Heart left ventricle (tissue), 13 donors: ENCODE results near the gene DSCAM.

Source experiments
- POLR2A ChIP-seq, 2 donors: fragments of 450-650 bp; IDR thresholded peaks; one replicate each; pipeline ENCODE4 v1.6.1; 2017; ENCODE audit warnings: antibody characterized with exemption in 2 of 2, mild to moderate bottlenecking in 2 of 2, moderate library complexity in 2 of 2
- TF ChIP-seq, protein P1 (sequence below), 12 donors: fragments of 200-600 bp; sonication (generic) in 4 of 12; IDR thresholded peaks; one replicate each; pipeline versions ENCODE4 v1.5.0 to v1.8.0; 2018 to 2022; ENCODE audit warnings: antibody characterized with exemption in 12 of 12, mild to moderate bottlenecking in 5 of 12
- donor health status: ischemic (EF 13 %, LVEDD 7.1; RV severe dilation, severe dysfunction).
- donor health status: DM: no; HTN: yes; CAD: no.
- donor health status: DM: no; HTN: no; CAD: no.
- donor health status: ischemic (EF 25% LVEDD 6.9; RV normal size, moderate dysfunction).
- donor health status: ischemic (EF 25% LVEDD 5.7; RV mildly dilated, moderate dysfunction).
- donor health status: ischemic (EF 35%, LVEDD 5.7; RV mildly dilated, moderate dysfunction).
- donor health status: nonischemic (EF 11% LVEDD 7.7; RV severe dilation, severe dysfunction).
- donor health status: DM: yes; HTN: yes; CAD: no.
- donor health status: PGD.
- donor health status: ischemic (EF 29% LVEDD 5.4; RV normal size, mild dysfunction).
- donor health status: nonischemic (EF 23%, LVEDD 6.1; RV moderate dilation, normal function).

DNA sequence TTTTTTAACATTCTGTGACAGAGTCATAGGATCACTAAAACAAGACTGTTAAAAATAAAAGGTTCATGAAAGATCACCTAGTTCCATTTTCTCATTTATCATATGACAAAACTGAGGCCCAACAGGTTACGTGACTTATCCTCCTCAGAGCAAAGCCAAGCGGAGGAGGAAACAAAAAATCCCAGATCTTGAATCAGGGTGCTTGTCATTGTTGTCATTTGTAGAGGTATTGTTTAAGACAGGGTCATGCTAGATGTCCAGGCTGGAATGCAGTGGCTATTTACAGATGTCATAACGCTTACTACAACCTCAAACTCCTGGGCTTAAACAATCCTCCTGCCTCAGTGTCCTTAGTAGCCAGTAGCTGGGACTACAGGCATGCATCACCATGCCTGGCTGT is 293.2 kb downstream of the DSCAM start:
- TF ChIP-seq POLR2A (IDR thresholded peaks at IDR 0.05), result no peak
- TF ChIP-seq, protein P1, sequence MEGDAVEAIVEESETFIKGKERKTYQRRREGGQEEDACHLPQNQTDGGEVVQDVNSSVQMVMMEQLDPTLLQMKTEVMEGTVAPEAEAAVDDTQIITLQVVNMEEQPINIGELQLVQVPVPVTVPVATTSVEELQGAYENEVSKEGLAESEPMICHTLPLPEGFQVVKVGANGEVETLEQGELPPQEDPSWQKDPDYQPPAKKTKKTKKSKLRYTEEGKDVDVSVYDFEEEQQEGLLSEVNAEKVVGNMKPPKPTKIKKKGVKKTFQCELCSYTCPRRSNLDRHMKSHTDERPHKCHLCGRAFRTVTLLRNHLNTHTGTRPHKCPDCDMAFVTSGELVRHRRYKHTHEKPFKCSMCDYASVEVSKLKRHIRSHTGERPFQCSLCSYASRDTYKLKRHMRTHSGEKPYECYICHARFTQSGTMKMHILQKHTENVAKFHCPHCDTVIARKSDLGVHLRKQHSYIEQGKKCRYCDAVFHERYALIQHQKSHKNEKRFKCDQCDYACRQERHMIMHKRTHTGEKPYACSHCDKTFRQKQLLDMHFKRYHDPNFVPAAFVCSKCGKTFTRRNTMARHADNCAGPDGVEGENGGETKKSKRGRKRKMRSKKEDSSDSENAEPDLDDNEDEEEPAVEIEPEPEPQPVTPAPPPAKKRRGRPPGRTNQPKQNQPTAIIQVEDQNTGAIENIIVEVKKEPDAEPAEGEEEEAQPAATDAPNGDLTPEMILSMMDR (IDR thresholded peaks at IDR 0.05), result no peak
